Measurements from ENCODE around the gene PCSK2.

- no peak for TF ChIP-seq CTCF (conservative IDR thresholded peaks at IDR 0.05; ENCODE audit: low read length)
- no peak for TF ChIP-seq EZH2phosphoT487 (IDR thresholded peaks at IDR 0.05; ENCODE audit: borderline replicate concordance, low read depth, low read length)
These were observed 168.9 kb downstream of the PCSK2 start for GRCh38 chr20:17395729-17396128.
